Fibroblast of skin of back (primary cell): ENCODE results near the gene GRM7.

Experiments
- DNase-seq: peaks from one replicate; pipeline ENCODE4 v3.0.0-alpha.2; 2013

GRM7 gene

DNA sequence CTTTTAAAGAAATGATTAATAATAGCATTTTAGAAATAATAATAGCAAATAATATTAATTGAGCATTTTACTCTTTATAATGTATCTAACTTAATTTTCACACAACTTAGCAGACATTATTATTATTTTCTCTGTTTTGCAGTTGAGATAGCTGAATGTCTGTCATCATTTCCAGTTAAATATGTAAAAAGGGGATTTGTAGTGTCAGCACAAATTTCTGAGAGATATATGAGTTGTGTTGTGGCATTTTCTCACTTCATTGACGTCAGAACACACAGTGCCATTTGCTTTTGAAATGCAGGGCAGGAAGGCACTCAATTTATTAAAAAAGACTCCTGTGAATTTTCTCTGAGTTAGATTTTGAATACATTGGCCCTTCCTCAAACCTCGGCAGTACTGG, 111.0 kb downstream of the GRM7 start:
- DNase-seq: no peak

DNA sequence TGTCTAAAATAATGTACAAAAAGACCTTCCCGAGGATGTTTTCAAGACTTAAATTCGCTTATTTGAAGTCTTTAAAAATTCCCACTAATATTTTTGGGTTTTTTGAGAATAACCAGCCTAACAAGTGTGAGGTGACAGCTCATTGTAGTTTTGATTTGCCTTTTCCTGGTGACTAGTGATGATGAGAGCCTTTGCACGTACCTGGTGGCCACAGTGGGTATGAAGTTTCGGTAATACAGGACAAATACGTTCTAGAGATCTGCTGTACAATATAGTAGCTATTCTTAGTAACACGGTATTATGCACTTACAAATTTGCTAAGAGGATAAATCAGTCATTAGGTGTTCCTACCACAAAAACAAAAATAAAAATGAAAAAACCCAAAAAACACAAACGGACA, 124.9 kb downstream of the GRM7 start:
- no peak for DNase-seq

DNA sequence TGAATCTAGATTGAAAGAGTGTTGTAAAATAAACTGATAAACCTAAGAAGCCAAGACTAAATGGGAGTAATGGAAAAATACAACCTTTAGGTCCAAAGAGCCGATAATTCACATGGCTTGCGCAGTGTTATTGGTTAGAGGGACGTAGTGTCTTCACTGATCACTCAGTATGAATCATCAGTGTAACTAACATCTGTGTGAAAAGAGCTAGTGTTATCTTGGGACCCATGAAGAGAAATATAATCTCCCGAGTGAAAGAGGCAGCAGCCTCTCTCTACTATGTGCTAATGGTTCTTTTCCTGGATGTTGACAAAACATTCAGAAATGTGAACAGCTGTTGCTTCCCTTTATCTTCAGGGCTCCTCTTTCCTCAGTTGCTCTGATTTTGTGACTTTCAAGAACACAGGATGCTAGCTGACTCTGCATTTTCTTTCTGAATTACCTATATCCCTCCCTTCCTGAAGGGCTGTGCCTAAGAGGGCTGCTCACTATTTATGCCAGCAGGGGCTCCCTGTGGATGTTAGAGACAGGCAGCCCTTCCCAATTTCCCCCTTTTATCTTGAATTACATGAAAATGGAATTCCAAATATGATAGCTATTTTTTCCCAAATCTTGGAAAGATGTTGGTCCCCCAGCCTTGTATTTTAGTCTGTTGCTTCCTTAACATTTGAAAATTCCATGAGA, 128.8 kb downstream of the GRM7 start:
- DNase-seq: no peak

DNA sequence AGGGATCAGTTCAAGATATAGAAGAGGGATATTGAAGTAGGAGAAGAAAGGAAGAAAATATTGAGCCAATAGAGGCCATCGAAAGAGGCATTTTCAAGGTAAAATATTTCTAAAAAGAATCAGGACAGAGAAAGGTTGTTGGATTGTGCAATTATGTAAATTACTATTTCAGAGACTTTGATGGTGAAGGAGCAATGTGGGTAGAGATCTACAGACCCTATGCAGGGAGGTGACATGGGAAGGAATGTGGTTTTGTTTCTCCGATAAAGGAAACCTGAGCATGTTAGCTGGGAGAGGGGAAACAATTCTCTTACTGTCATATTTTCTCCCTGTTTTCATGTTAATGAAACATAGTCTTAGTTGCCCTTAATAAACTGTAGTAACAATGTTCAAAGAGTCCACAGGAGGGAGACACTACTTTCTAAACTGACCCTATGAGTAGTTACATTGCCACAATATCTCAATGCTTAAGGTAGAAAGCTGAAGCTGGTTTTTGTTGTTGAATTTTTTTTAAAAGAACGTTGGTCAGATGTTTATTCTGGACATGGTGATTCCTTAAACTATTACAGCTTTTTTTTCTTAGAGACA, 133.3 kb downstream of the GRM7 start:
- no peak for DNase-seq

DNA sequence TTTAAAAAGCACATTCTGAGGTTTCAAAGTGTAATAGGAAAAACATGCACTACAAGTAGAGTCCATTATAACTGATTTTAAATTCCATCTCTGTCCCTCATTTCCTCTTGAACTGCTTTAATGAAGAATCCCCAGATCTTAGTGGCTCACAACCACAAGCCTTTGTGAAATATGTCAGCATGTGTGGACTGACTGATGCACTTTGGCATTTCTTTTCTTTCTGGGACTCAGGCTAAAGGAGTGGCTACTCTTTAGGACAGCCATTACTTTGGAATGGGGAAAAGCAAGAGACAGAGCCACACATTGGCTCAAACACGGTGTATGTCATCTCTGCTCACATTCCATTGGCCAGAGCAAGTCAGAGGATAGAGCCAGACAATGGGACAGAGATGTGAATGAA, 139.6 kb downstream of the GRM7 start:
- DNase-seq: peak; percentile 2

DNA sequence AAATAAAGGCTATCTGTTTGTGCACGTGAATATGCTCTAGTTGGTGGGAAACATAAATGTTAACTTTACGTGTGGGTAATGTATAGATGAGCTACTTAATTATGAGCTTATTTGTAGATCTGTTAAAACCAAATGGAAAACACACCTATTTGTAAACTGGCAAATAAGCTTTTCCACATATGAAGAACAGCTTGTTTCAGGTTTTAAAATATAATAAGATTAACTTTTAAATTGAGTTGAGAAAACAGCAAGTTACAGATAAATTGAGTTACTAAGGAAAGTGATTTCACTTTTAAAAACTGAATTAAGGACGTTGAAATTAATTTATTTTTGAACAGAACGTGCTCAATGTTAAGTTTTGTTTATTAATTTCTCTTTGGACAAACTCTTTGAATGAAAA, 140.5 kb downstream of the GRM7 start:
- no peak for DNase-seq

DNA sequence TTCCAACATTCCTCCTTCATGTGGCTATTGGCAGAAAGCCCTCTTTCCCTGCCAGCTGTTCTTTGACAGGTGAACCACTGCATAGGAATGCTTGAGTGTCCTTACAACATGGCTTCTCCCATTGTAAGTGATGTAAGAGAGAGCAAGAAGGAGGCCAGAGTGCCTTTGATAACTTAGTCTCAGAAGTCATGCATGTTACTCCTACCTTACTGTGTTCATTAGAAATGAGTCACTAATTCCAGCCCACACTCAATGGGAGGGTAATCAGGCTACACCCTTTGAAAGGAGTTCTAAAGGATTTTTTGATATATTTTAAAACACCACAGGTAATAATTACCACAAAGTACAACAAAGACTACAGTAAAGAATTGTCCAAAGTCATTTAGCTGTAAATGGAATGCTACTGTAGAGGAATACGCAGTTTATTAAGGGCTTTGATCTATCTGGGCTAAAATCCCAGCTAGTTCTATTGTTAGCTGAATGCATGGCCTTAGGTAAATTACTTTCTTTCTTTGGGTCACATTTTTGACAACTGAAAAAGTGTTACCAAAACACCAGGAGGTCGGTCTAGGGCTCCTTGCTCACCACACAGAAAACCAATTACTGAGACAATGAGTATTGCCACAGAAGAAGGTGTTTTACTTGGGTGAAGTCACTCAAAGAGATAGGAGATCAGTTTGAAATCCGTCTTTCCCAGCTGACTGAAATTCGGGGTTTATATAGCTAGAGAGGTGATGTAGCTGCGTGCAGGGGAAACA, 154.9 kb downstream of the GRM7 start:
- no peak for DNase-seq

DNA sequence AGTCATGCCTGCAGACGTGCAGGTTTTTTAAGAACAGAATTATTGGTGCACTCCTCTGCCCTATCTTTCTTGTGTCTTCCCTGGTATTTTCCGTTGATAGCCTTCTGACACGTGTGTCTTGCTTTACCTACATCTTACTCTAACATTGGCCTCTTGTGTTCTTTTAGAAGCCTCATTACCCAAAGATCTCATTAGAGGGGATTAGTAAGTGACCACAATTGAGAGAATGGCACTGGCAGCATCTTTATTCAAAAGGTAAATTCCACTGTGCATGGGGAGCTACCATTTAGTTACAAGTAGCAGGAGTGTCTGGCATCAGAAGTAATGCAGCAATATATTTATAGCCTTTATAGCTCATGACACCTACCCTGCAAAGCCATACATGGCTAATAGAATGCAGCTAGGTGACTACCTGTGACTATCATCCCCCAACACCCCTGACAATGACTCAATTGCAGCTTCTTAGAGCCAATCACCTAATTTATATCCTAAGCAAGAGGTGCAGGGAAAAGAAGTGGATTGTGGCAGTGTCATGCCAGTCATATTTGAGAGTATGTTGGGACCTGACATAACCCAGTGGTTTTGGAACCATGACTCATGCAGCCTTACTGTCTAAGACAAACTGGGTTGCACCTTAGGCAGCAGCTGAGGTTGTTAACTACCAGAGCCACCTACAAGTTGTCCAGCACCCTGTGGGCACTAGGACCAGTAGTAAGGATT, 164.8 kb downstream of the GRM7 start:
- DNase-seq: no peak

DNA sequence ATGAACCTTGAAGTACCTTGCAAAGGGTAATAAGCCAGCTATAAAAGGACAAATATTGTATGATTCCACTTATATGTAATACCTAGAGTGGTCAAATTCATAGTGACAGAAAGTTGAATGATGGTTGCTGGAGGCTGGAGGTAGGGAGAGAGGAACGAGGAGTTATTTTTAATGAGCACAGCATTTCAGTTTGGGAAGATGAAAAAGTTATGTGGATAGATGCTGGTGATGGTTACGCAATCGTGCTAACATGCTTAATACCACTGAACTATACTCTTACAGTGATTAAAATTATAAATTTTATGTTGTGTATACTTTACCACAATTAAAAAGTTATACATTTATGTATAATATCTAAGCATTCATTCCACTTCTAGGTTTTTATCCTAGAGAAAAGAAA, 168.6 kb downstream of the GRM7 start:
- DNase-seq: no peak

DNA sequence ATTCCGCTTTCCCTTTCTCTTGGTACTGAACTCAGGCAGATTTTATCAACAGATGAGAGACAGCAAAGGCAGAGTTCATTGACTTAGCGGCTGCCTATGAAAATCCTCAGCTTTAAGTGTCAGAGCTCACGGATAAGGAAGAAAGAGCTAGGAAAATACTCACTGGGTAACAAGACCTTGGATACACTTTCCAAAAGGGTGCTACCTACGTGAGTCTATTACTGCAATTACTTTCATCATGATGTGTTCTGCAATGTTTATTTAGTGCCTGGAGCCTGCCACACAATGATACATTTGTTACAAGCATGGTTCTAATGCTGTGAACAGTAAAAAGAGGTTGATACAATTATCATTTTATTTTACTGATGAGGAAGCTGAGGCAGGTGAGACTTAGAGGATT, 177.5 kb downstream of the GRM7 start:
- no peak for DNase-seq

DNA sequence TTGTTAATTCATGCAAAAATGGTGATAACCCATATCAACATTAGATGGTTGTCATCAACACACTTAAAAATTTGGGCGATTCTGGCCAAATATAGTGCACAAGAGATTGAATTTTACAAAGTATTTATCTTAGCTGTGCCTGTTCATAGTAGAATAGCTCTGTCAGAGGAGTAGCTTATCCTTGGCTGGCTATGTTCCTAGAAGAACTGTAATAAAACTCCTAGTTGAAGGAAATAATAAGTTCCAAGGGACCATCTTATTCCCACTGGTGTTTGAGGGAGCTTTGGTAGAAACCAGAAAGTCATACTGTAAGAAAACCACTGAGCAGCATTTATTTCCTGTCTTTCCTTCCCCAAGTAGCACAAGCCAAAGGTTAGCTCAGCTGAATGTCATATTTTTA, 201.8 kb downstream of the GRM7 start:
- no peak for DNase-seq

DNA sequence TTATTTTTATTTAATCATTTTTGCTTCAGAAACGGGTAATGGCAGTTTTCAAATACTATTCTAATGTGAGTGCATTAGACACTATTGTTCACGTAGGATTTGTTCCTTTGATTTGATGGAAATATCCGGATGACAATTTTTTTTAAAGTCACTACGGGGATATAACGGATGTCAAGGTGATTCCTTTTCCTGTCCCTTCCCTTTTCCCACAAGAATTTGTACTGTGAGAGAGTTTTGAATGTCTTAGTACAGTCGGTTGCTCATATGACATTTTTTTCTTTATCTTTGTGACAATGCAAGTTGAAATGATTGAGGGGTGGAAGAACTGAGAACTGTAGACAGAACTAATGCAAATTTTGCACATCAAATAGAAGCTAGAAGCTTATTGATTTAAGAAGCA, 209.5 kb downstream of the GRM7 start:
- no peak for DNase-seq

DNA sequence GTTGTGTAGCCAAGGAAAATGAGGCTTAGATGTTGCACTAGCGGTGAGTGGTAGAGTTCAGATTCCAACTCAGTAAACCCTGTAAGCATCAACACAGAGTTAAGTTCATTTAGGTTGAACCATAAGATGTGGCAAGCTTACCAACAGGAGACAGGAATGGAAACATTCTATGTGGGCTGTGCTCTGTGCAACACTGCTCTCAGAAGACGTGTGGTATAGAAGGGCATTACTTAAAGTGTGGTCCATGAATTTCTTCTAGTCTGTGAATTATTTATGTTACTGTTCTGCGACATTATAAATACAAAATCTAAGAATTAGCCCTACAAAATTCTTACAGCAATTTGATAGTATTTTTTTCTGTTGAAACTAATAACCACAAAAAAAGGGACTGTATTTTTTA, 213.3 kb downstream of the GRM7 start:
- DNase-seq: no peak

DNA sequence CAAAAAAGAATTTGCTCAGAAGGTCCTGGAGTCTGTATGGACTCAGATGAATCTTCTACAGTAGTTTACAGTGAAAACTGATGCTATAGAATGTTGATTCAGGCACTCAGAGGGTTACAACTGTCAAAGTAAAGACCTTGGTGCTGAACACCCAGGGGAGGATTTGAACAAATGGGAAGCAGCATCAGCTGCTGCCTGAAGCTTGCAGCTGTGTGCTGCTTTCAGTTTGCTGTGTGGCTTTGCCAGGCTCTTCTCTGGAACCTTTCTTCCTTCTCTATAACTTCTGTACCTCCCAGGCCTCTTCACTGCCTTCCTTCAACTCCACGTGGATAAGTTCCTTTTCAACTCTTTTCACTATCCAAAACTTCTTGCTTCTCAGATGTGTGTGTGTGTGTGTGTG, 214.2 kb downstream of the GRM7 start:
- DNase-seq: no peak

DNA sequence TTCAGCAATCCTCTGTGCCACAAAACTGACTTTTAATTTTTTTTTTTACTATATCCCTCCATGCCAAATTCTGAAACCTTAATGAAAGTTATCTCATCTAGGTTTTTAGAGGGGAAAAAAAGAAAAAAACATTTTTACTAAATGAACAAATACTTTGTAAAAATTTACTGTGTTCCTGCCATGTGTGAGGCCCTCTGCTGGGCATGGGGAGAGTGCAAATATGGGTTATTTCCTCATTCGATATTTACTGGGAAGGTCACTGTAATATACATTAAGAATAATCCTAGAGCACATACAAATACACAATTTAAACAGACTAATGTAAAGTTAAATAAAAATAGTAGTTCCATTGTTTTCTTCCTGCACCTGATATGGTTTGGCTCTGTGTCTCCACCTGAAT, 215.0 kb downstream of the GRM7 start:
- no peak for DNase-seq

DNA sequence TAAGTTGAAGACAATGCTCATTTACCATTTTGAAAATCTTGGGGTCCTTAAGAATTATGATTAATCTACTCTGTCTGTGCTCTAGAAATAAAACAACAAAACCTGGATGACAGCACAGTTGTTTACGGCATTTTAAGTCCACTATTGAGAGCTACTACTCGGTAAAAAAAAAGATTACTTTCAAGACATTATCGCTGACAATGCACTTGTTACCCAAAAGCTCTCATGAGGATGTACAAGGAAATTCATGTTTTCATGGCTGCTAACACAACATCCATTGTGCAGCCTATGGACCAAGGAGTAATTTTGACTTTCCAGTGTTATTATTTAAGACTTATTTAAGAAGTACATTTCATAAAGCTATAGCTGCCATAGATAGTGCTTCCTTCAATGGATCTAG, 221.3 kb downstream of the GRM7 start:
- DNase-seq: no peak

DNA sequence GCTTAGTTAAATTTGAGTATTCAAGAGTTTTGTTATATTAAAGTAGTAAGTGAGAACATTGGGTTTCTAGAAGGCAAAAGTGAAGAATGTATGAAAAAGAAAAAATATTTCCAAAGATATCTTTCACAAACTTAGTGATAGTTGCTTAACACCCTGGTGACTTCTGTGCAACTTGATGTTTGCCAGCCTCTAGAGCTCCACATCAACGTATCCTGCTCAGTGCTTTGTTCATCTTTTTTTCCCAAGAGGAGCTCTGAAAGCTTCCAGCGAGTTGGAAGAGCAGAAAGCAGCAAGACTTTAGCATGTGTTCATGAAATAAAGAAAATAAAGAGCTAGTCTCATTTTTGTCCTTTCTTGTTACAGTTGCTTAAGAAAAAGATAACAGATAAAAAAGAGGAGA, 225.5 kb downstream of the GRM7 start:
- no peak for DNase-seq

DNA sequence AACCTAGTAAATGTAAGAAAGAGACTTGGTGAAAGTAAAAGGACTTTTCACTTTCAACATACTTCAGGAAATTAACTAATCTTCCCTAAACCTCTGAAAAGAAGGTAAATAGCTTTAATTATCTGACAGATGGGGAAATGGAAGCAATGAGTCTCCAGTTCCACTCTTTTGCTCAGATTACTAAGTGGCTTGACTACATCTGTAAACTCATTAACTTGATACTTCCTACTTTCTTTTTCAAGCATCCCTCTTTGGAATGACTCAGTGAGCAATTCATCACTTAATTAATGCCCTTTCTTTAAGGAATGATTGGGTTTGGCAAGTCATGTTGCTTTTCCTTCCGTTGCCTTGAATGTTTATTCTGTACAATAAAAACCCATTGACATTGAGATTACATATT, 234.2 kb downstream of the GRM7 start:
- no peak for DNase-seq

DNA sequence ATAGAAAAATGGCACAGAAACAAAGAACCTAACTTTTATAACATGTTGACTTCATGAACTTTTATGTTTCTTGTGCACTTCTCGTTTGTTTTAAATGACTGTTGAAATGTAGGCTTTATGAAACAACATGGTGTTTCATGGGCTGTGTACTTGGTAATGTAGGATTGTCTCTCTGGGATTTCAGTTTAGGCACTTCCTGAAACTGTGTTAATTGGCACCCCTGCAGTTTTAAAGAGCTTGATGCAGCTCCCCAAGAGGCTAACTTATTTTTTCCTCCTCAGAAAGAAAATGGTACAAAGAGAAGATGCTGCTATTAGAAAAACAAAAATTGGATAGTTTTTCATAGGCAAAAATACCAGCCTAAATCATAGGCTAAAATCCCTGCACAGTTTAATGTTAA, 239.2 kb downstream of the GRM7 start:
- no peak for DNase-seq

DNA sequence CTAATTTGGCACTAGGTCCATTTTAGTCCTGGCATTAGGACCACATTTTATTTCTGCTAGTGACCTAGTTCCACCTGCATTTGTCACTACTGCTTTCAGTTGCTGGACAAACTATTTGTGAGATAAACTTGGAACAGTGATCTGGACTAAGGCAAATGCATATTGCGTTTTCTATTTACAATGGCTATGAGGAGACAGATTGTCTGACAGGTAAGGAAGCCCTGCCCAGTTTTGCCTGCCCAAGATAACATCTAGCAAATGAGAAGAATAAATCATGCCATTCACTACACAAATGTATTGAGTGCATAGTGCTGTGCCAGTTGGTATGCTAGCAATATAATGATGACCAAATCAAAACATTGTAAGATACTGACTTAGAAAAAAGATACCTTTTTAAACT, 245.7 kb downstream of the GRM7 start:
- DNase-seq: no peak

DNA sequence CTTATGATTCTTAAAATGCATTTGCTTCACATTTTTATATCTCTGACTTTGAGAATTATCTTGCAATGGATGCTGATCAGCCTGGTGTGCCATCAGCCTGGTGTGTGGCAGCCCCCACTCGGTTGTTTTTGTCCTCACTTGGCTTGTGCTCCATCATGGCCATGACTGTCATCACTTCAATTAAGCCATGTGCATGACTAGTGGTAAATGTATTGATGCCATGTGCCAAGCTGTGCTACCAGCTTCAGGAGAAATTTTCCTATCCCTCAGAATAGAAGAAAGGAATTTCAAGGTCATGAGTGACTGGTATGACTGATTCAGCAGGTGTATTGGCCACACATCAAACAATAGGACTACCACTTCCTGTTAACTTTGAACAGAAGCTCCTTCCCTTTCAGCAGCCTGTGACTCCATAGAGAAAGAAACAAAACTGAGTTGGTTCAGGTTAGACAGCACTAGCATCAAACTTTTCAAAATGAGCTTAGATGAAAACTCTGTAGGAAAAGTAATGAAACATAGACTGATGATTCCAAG, 251.7 kb downstream of the GRM7 start:
- DNase-seq: no peak

DNA sequence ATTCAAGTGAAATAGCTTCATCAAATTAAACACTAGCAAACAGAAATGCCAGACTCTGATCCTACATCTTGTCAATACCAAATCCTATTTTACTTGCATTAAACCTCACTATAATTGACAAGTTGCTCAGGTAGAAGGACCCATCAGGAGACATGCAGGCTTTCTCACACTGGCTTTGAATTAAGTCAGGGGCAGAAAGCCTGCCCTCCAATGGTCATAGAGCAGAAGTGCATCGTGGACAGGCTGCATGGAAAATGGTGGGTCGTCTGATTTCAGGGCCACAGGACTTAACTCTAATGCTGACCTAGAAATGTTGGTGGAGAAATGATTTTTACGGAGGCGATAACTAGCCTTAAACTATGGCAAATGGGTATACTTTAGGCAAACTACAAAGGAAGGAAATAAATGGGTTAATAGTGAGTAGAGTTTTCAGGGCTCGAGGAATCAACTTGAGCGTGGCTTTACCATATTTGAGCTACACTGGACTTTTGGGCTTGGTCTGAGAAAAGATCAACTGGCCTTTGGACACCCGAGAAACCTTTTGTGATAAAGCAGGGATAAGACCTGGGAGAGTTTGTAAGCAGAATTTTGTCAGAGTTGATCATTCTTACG, 283.9 kb downstream of the GRM7 start:
- peak; percentile 6 for DNase-seq

DNA sequence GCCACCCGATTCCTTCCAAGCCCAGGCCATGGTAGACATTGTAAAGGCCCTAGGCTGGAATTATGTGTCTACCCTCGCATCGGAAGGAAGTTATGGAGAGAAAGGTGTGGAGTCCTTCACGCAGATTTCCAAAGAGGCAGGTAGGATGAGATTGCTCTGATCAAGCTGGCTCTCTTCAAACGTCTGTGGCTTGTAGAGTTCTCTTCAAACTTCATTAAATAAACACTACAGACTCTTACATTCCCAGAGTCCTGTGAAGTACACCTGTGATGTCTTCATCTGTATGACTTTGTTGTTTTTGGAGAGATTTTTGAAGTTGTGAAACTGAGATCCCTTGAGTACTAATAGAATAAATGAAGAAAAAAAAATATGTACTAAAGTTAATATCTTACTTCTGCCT, 285.6 kb downstream of the GRM7 start:
- DNase-seq: no peak
